GM21447 (cell line): ENCODE data around the gene LRP1.

Experiments used
- ATAC-seq: cut with Tn5 transposase; IDR thresholded peaks from one replicate; pipeline ENCODE4 v1.9.1; 2021; ENCODE audit not compliant: unreplicated experiment

The LRP1 gene

GRCh38 chr12:57208631-57209282 is 80.5 kb downstream of the LRP1 start:
- ATAC-seq, result no peak

- no peak for ATAC-seq
Observed at GRCh38 chr12:57209916-57210315, 81.6 kb downstream of the LRP1 start.

- ATAC-seq, result no peak
Observed at GRCh38 chr12:57210461-57210860, 82.2 kb downstream of the LRP1 start.

GRCh38 chr12:57210926-57211692 is 82.8 kb downstream of the LRP1 start:
- no peak for ATAC-seq

- no peak for ATAC-seq
Observed at GRCh38 chr12:57211791-57212700, 83.8 kb downstream of the LRP1 start.

- ATAC-seq, result no peak
Observed at GRCh38 chr12:57212701-57213057, 84.4 kb downstream of the LRP1 start.

GRCh38 chr12:57213058-57213715 is 84.9 kb downstream of the LRP1 start:
- ATAC-seq, result no peak

GRCh38 chr12:57213763-57214397 is 85.6 kb downstream of the LRP1 start:
- ATAC-seq, result no peak

GRCh38 chr12:57214398-57214781 is 86.1 kb downstream of the LRP1 start:
- no peak for ATAC-seq

- no peak for ATAC-seq
Observed at GRCh38 chr12:57215065-57215464, 86.8 kb downstream of the LRP1 start.

- ATAC-seq, result no peak
Observed at GRCh38 chr12:57215668-57216013, 87.4 kb downstream of the LRP1 start.

- no peak for ATAC-seq
Observed at GRCh38 chr12:57216014-57216911, 88.0 kb downstream of the LRP1 start, which contains the start of gene NXPH4. Gene NXPH4 (plus strand): TSS chr12:57216794. CDS start chr12:57216970, 176 bp downstream.

- ATAC-seq, result no peak
Observed at GRCh38 chr12:57216921-57217879, 88.9 kb downstream of the LRP1 start.

GRCh38 chr12:57218030-57218853 is 90.0 kb downstream of the LRP1 start:
- no peak for ATAC-seq

- no peak for ATAC-seq
Observed at GRCh38 chr12:57219205-57219992, 91.1 kb downstream of the LRP1 start.

- no peak for ATAC-seq
Observed at GRCh38 chr12:57219993-57220754, 91.9 kb downstream of the LRP1 start.
